ENCODE data around the gene PTK6.

GRCh38 chr20:63530788-63531160, 6.4 kb downstream of the PTK6 start:
- no peak for TF ChIP-seq ZNF513 (tag by site-specific recombination; IDR thresholded peaks at IDR 0.05)
- TF ChIP-seq, protein P1, sequence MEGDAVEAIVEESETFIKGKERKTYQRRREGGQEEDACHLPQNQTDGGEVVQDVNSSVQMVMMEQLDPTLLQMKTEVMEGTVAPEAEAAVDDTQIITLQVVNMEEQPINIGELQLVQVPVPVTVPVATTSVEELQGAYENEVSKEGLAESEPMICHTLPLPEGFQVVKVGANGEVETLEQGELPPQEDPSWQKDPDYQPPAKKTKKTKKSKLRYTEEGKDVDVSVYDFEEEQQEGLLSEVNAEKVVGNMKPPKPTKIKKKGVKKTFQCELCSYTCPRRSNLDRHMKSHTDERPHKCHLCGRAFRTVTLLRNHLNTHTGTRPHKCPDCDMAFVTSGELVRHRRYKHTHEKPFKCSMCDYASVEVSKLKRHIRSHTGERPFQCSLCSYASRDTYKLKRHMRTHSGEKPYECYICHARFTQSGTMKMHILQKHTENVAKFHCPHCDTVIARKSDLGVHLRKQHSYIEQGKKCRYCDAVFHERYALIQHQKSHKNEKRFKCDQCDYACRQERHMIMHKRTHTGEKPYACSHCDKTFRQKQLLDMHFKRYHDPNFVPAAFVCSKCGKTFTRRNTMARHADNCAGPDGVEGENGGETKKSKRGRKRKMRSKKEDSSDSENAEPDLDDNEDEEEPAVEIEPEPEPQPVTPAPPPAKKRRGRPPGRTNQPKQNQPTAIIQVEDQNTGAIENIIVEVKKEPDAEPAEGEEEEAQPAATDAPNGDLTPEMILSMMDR (tag by site-specific recombination; IDR thresholded peaks at IDR 0.05) = no peak
- TF ChIP-seq, protein P2, sequence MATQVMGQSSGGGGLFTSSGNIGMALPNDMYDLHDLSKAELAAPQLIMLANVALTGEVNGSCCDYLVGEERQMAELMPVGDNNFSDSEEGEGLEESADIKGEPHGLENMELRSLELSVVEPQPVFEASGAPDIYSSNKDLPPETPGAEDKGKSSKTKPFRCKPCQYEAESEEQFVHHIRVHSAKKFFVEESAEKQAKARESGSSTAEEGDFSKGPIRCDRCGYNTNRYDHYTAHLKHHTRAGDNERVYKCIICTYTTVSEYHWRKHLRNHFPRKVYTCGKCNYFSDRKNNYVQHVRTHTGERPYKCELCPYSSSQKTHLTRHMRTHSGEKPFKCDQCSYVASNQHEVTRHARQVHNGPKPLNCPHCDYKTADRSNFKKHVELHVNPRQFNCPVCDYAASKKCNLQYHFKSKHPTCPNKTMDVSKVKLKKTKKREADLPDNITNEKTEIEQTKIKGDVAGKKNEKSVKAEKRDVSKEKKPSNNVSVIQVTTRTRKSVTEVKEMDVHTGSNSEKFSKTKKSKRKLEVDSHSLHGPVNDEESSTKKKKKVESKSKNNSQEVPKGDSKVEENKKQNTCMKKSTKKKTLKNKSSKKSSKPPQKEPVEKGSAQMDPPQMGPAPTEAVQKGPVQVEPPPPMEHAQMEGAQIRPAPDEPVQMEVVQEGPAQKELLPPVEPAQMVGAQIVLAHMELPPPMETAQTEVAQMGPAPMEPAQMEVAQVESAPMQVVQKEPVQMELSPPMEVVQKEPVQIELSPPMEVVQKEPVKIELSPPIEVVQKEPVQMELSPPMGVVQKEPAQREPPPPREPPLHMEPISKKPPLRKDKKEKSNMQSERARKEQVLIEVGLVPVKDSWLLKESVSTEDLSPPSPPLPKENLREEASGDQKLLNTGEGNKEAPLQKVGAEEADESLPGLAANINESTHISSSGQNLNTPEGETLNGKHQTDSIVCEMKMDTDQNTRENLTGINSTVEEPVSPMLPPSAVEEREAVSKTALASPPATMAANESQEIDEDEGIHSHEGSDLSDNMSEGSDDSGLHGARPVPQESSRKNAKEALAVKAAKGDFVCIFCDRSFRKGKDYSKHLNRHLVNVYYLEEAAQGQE (tag by site-specific recombination; IDR thresholded peaks at IDR 0.05) = no peak
- no peak for TF ChIP-seq ZNF274 (IDR thresholded peaks at IDR 0.05; ENCODE audit: low read length)
- no peak for TF ChIP-seq ZNF274 (tag by site-specific recombination; IDR thresholded peaks at IDR 0.05; ENCODE audit: borderline replicate concordance)
- TF ChIP-seq ZNF148 (tag by site-specific recombination; IDR thresholded peaks at IDR 0.05; ENCODE audit: borderline replicate concordance) = no peak
- no peak for TF ChIP-seq ZNF24 (tag by site-specific recombination; IDR thresholded peaks at IDR 0.05)
- TF ChIP-seq ZBTB7A (tag by site-specific recombination; IDR thresholded peaks at IDR 0.05; ENCODE audit: low read depth) = no peak
- TF ChIP-seq, protein P3, sequence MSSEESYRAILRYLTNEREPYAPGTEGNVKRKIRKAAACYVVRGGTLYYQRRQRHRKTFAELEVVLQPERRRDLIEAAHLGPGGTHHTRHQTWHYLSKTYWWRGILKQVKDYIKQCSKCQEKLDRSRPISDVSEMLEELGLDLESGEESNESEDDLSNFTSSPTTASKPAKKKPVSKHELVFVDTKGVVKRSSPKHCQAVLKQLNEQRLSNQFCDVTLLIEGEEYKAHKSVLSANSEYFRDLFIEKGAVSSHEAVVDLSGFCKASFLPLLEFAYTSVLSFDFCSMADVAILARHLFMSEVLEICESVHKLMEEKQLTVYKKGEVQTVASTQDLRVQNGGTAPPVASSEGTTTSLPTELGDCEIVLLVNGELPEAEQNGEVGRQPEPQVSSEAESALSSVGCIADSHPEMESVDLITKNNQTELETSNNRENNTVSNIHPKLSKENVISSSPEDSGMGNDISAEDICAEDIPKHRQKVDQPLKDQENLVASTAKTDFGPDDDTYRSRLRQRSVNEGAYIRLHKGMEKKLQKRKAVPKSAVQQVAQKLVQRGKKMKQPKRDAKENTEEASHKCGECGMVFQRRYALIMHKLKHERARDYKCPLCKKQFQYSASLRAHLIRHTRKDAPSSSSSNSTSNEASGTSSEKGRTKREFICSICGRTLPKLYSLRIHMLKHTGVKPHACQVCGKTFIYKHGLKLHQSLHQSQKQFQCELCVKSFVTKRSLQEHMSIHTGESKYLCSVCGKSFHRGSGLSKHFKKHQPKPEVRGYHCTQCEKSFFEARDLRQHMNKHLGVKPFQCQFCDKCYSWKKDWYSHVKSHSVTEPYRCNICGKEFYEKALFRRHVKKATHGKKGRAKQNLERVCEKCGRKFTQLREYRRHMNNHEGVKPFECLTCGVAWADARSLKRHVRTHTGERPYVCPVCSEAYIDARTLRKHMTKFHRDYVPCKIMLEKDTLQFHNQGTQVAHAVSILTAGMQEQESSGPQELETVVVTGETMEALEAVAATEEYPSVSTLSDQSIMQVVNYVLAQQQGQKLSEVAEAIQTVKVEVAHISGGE (tag by site-specific recombination; conservative IDR thresholded peaks at IDR 0.05; ENCODE audit: low read depth) = no peak
- no peak; the same call in 1 of the 2 replicates for TF ChIP-seq KLF1 (tag by site-specific recombination; IDR thresholded peaks at IDR 0.05)
- no peak for TF ChIP-seq ZNF302 (tag by site-specific recombination; IDR thresholded peaks at IDR 0.05; ENCODE audit: low read depth)
- TF ChIP-seq GFI1B (tag by site-specific recombination; IDR thresholded peaks at IDR 0.05) = no peak
- no peak for TF ChIP-seq REPIN1 (tag by site-specific recombination; IDR thresholded peaks at IDR 0.05; ENCODE audit: low read depth)

Measured in HEK293 (cell line).